Measurements from ENCODE around the gene AGFG2.

Gene AGFG2

DNA sequence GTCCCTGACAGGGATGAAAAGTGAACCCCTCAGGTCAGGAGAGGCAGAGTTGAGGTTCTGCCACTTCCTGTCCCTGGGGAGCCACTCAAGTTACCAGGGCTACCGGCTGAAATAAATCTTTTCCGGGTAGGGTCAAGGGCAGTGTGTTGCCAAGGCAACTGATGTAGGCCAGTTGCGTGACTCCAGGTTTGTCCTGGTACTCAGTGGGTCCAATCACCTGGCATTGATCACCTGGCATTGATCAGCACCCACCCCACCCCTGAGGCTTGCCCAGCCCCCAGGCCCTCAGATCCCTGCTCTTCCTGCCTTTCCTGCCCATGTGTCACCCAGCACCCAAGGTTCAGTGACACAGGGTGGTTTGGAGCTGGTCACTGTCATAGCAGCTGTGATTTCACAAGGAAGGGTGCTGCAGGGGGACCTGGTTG lies 28.8 kb downstream of the AGFG2 start:
- TF ChIP-seq, protein P1, sequence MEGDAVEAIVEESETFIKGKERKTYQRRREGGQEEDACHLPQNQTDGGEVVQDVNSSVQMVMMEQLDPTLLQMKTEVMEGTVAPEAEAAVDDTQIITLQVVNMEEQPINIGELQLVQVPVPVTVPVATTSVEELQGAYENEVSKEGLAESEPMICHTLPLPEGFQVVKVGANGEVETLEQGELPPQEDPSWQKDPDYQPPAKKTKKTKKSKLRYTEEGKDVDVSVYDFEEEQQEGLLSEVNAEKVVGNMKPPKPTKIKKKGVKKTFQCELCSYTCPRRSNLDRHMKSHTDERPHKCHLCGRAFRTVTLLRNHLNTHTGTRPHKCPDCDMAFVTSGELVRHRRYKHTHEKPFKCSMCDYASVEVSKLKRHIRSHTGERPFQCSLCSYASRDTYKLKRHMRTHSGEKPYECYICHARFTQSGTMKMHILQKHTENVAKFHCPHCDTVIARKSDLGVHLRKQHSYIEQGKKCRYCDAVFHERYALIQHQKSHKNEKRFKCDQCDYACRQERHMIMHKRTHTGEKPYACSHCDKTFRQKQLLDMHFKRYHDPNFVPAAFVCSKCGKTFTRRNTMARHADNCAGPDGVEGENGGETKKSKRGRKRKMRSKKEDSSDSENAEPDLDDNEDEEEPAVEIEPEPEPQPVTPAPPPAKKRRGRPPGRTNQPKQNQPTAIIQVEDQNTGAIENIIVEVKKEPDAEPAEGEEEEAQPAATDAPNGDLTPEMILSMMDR (IDR thresholded peaks at IDR 0.05; ENCODE audit: borderline replicate concordance, insufficient read depth, low read depth, low read length) = no peak
- no peak overlapping the region for H3K4me3 ChIP-seq (ENCODE audit: low read depth, low read length)

DNA sequence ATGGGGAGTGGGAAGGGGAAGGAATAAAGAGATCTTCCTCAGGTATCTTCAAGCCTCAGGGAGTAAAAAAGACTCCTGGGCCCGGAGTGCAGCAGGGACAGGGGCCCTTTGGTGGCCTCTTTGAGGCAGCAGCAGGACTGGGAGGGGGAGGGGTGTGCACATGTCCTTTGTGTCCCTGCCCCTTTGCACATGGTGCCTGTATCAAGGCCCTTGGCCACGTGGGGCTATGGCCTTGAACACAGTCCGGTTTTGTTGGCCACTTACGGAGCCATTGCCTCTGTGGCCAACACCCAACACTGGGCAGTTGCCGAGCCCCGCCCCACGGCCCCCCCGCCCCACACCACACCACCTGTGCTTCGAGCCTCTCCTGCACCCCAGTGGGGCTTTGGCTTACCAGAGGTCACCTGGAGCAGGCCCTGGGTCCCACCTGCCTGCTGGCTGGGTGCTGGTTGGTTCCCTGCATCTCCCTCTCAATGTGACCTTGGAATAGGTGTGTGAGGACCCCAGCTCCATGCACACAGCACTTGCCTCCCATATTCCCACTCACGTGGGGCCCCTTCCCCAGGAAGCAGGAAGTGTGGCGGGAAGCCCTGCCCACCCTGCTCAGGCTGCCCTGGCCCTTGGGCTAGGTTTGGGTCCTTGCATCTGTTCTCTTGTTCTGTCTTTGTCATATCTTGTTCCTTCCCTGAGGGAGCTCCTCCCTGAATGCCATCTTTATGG lies 29.3 kb downstream of the AGFG2 start:
- TF ChIP-seq, protein P1 (IDR thresholded peaks at IDR 0.05; ENCODE audit: borderline replicate concordance, insufficient read depth, low read depth, low read length) = no peak
- H3K4me3 ChIP-seq (ENCODE audit: low read depth, low read length) = no peak overlapping the region

DNA sequence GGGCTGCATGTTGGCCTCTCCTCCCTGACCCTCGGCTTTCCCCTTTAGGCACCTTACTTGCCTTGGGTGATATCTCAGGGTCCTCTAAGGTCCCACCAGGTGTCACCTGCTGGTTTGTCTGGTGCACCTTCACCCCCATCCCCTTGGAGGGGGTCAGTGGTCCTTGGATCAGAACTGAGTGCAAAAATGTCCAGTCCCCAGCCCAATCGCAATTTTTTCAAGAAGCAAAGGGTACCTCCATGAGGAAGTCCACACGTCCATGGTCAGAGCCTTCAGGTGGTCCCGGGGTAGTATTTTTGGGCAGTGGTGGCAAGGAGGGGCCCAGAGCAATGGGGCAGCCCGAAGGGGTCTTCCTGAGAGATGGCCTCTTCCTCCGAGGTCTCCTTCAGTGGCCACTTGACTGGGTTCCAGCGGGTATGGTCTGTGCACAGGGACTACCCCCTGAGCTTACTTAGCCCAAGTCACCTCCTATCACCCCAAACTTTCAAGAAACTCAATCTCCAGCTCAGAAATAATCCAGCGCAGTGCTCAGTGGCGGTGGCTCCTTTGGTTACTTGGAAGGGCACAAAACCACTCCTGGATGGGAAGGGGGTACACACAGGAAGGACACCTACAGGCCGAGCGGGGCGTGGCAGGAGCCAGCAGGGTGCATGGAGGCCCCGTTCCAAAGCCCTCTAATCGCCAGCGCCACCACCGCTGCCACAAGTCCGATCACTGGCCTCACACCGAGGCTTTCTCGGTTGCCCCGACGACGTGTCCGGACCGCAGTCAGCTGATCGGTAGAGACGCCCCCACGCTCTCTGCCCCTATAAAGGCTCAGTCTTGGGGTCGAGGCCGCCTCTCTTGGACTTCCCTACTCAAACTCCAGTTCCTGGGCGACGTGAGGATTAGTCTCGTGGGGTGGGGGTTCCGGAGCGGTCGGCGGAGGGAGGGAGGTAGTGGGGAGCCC lies 30.2 kb downstream of the AGFG2 start:
- TF ChIP-seq, protein P1 (IDR thresholded peaks at IDR 0.05; ENCODE audit: borderline replicate concordance, insufficient read depth, low read depth, low read length) = peak; percentile 61

DNA sequence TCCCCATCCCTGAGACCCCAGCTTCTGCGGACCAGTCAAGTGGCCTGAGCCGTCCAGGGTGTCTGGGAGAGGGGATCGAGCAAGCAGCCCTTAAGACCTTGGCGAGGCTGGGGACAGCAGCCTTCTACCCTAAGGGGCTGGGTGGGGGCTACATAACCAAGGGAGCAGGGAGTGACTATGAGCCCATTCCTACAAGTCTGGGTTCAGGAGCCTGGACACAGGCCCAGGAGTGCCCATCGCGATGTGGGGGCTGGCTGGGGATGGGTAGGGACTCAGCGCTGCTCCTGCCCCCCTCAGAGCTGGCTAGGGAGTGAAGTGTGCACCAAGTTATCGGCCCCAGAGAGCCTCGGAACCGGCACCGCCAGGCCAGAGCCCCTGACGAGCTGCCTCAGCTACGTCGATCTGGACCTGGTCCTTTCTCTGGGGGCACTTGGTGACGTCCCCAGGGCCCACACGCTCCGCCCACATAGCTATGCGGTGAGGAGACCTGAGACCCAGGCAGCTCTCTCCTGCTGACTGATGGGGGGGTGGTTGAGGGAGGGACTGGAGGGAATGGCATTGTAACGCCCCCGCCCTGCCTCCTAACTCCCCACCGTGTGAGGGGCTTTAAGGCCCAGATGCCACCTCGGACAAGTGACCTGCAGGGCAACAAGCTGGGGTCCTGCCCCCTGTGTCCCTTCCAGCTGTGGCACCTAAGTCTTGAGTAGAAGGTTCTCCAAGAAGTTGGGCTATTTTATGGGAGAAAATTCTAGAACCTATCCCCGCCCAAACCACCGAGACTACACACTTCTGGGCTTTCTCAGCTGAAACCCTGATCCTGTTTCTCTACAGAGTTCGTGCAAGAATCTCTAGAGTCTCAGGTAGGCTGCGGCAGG lies 32.2 kb downstream of the AGFG2 start:
- TF ChIP-seq, protein P1 (IDR thresholded peaks at IDR 0.05; ENCODE audit: borderline replicate concordance, insufficient read depth, low read depth, low read length) = no peak
- H3K4me3 ChIP-seq (ENCODE audit: low read depth, low read length) = no peak overlapping the region

More for the DNA sequence above, 30.2 kb downstream of the AGFG2 start:
- H3K4me3 ChIP-seq (ENCODE audit: low read depth, low read length) = no peak overlapping the region

DNA sequence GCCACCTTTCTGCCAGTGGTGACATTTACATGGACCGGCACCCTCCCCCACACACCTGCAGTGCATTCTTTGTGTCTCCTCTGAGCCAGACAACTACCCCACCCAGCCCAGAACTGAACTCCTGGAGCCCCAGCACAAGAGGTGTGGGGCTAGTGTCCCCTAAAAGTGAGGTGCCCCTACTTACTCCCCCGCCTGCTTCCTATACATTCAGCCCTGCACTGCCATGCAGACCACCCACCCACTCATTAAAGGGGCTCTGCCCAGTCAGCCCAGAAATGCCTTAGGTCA lies 32.8 kb downstream of the AGFG2 start:
- H3K4me3 ChIP-seq (ENCODE audit: low read depth, low read length) = no peak overlapping the region
- TF ChIP-seq, protein P1 (IDR thresholded peaks at IDR 0.05; ENCODE audit: borderline replicate concordance, insufficient read depth, low read depth, low read length) = no peak

DNA sequence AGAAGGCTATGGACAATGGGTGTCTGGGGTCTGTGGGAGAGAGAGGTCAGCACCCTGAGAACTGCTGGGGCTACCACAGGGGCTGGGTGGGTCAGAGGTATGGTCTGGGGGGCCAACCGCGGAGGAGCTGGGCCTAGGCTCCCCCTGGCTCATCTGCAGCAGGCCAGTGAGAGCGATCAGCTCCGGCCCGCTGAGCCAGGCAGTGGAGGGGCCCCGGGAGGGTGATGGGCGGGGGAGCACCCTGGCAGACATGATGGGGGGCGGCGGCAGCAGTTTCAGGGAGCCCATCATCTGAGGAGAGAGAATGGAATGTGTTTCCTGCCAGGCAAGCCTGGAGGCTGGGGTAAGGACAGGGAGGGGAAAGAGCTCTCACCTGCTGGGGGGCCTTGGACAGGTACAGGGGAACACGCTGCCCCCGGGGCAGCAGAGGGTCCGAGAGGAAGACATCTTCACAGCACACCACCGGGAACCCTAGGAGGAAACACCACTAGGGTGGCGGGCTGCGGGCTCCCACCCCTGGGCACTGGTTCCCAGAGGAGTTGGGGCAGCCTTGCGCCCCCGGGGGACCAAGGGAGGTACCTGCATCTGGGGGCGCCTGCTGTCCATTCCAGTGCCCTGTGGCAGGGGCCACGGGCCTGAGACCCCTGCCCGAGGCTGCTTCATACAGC lies 33.4 kb downstream of the AGFG2 start:
- TF ChIP-seq, protein P1 (IDR thresholded peaks at IDR 0.05; ENCODE audit: borderline replicate concordance, insufficient read depth, low read depth, low read length) = no peak
- H3K4me3 ChIP-seq (ENCODE audit: low read depth, low read length) = no peak overlapping the region
